ENCODE results near the gene CELSR1. TPM values are rescaled to one million over a fixed set of nuclear protein-coding genes. Genes with fewer than 3 reads are reported as not detected.

Gene CELSR1
- total RNA-seq, 1 experiment from 2014 or later, result 37.6 TPM

GRCh38 chr22:46461566-46462180, 75.7 kb downstream of the CELSR1 start:
- Histone ChIP-seq H3K9me2 (ENCODE audit: insufficient read depth) (no peaks in the 10 kb centered on the region), H3K4me3 (no peak overlapping the region), H3K27me3 (ENCODE audit: insufficient read depth, low read depth) (no peaks in the 10 kb centered on the region), H3K4me2 (no peak overlapping the region), H3K9me3 (ENCODE audit: insufficient read depth, low read depth) (no peaks in the 10 kb centered on the region), H3F3A (ENCODE audit: insufficient read depth, low read depth) (peaks cover 31% of the 10 kb centered on the region; the same call in 1 of the 2 replicates), H3K4me1 (replicated peaks; ENCODE audit: insufficient read depth) (peaks cover 20% of the 10 kb centered on the region), H4K20me1 (ENCODE audit: insufficient read depth) (no peaks in the 10 kb centered on the region), H3K79me2 (ENCODE audit: low read depth) (peaks cover 10% of the 10 kb centered on the region), H3K36me3 (ENCODE audit: low read depth) (no peaks in the 10 kb centered on the region), H3K27ac (no peak overlapping the region), H2AFZ (no peak overlapping the region)
- TF ChIP-seq EZH2 (IDR thresholded peaks at IDR 0.05; ENCODE audit: low read depth) (no peak), CTCF (conservative IDR thresholded peaks at IDR 0.05) (no peak)
- no peak for DNase-seq
- no TSS peak for BruUV-seq (replicated peaks)
- ChIA-PET CTCF (no interaction called here), POLR2A (ENCODE audit: unreplicated experiment) (no interaction called here)
- intact Hi-C loops (cut with micrococcal nuclease; ENCODE audit: unreplicated experiment), result no loop called here

GRCh38 chr22:46460857-46461256, 76.6 kb downstream of the CELSR1 start:
- no TSS peak for BruUV-seq (replicated peaks)
- no peaks in the 10 kb centered on the region for H4K20me1 ChIP-seq (ENCODE audit: insufficient read depth)
- TF ChIP-seq CTCF (conservative IDR thresholded peaks at IDR 0.05) (no peak), EZH2 (IDR thresholded peaks at IDR 0.05; ENCODE audit: low read depth) (no peak)
- no peaks in the 10 kb centered on the region for H3K9me3 ChIP-seq (ENCODE audit: insufficient read depth, low read depth)
- H3K36me3 ChIP-seq (ENCODE audit: low read depth), result no peaks in the 10 kb centered on the region
- ChIA-PET POLR2A (ENCODE audit: unreplicated experiment) (no interaction called here), CTCF (no interaction called here)
- peaks cover 24% of the 10 kb centered on the region for H3K4me1 ChIP-seq (replicated peaks; ENCODE audit: insufficient read depth)
- H3F3A ChIP-seq (ENCODE audit: insufficient read depth, low read depth), result peaks cover 34% of the 10 kb centered on the region; the same call in 1 of the 2 replicates
- intact Hi-C loops (cut with micrococcal nuclease; ENCODE audit: unreplicated experiment), result no loop called here
- no peak overlapping the region for H3K4me3 ChIP-seq
- no peaks in the 10 kb centered on the region for H3K27me3 ChIP-seq (ENCODE audit: insufficient read depth, low read depth)
- H3K4me2 ChIP-seq, result no peak overlapping the region
- no peaks in the 10 kb centered on the region for H3K9me2 ChIP-seq (ENCODE audit: insufficient read depth)
- H3K27ac ChIP-seq, result no peak overlapping the region
- no peak for DNase-seq
- no peak overlapping the region for H2AFZ ChIP-seq
- peaks cover 11% of the 10 kb centered on the region for H3K79me2 ChIP-seq (ENCODE audit: low read depth)

GRCh38 chr22:46459347-46460065, 77.9 kb downstream of the CELSR1 start:
- ChIA-PET POLR2A (ENCODE audit: unreplicated experiment) (no interaction called here), CTCF (no interaction called here)
- H3K27me3 ChIP-seq (ENCODE audit: insufficient read depth, low read depth), result no peaks in the 10 kb centered on the region

More at GRCh38 chr22:46459347-46460065, 77.9 kb downstream of the CELSR1 start:
- no peaks in the 10 kb centered on the region for H3K36me3 ChIP-seq (ENCODE audit: low read depth)
- H2AFZ ChIP-seq, result no peak overlapping the region
- no peak overlapping the region for H3K4me2 ChIP-seq
- H4K20me1 ChIP-seq (ENCODE audit: insufficient read depth), result no peaks in the 10 kb centered on the region
- H3K4me1 ChIP-seq (replicated peaks; ENCODE audit: insufficient read depth), result peaks cover 36% of the 10 kb centered on the region
- H3K9me2 ChIP-seq (ENCODE audit: insufficient read depth), result no peaks in the 10 kb centered on the region
- no peak overlapping the region for H3K4me3 ChIP-seq
- no peak overlapping the region for H3K27ac ChIP-seq
- no peak for DNase-seq
- H3F3A ChIP-seq (ENCODE audit: insufficient read depth, low read depth), result peaks cover 43% of the 10 kb centered on the region
- no TSS peak for BruUV-seq (replicated peaks)
- intact Hi-C loops (cut with micrococcal nuclease; ENCODE audit: unreplicated experiment), result loop anchor here (5.0 kb wide), 1 partner anchor 293 kb away; no protein-coding TSS in a partner anchor
- H3K9me3 ChIP-seq (ENCODE audit: insufficient read depth, low read depth), result no peaks in the 10 kb centered on the region
- no peak for TF ChIP-seq CTCF (conservative IDR thresholded peaks at IDR 0.05)
- TF ChIP-seq EZH2 (IDR thresholded peaks at IDR 0.05; ENCODE audit: low read depth), result no peak
- peaks cover 15% of the 10 kb centered on the region for H3K79me2 ChIP-seq (ENCODE audit: low read depth)
